SIG-M5 (cell line): ENCODE results near the gene ZNF205.

ENCODE experiments used
- DNase-seq: peaks from one replicate; lab custom pipeline; 2025; lab: John Stamatoyannopoulos, UW

Gene ZNF205

GRCh38 chr16:3084969-3085670, 27.3 kb upstream of the ZNF205 start:
- no peak for DNase-seq

GRCh38 chr16:3085868-3086595, 26.4 kb upstream of the ZNF205 start:
- no peak for DNase-seq

- no peak for DNase-seq
These were observed 25.7 kb upstream of the ZNF205 start for GRCh38 chr16:3086596-3087242.

GRCh38 chr16:3087243-3088235, 24.8 kb upstream of the ZNF205 start:
- no peak for DNase-seq

GRCh38 chr16:3088450-3088849, 23.9 kb upstream of the ZNF205 start:
- DNase-seq: no peak

GRCh38 chr16:3088925-3089716, 23.3 kb upstream of the ZNF205 start:
- DNase-seq: no peak

- DNase-seq: no peak
These were observed 22.4 kb upstream of the ZNF205 start for GRCh38 chr16:3089717-3090592.

- DNase-seq: no peak
These were observed 20.8 kb upstream of the ZNF205 start for GRCh38 chr16:3091551-3091950.

- no peak for DNase-seq
These were observed 19.9 kb upstream of the ZNF205 start for GRCh38 chr16:3092501-3092941.

GRCh38 chr16:3094289-3095027, 17.9 kb upstream of the ZNF205 start:
- DNase-seq: no peak

- DNase-seq: no peak
These were observed 16.5 kb upstream of the ZNF205 start for GRCh38 chr16:3095869-3096268.

- DNase-seq: no peak
These were observed 16.0 kb upstream of the ZNF205 start for GRCh38 chr16:3096362-3096761.

- no peak for DNase-seq
These were observed 15.1 kb upstream of the ZNF205 start for GRCh38 chr16:3097266-3097665.

- DNase-seq: no peak
These were observed 13.7 kb upstream of the ZNF205 start, which contains the start of gene ZSCAN10 for GRCh38 chr16:3098459-3099394. ZSCAN10 (minus strand) TSS chr16:3099294; CDS start chr16:3092937, 6,357 bp downstream.

GRCh38 chr16:3099395-3099731, 13.0 kb upstream of the ZNF205 start:
- no peak for DNase-seq

GRCh38 chr16:3099732-3100499, 12.5 kb upstream of the ZNF205 start:
- DNase-seq: no peak
